GM12875 (cell line): Measurements from ENCODE around the gene SNRPE.

Experiments
- H3K4me3 ChIP-seq: one replicate; pipeline ENCODE4 v1.5.1; 2011; ENCODE audit warnings: low read depth, low read length, control low read depth
- CTCF ChIP-seq: IDR thresholded peaks from 2 replicates; pipeline ENCODE4 v1.5.1; 2011; ENCODE audit warnings: low read depth, mild to moderate bottlenecking, control low read depth, inconsistent platforms, low read length, moderate library complexity, borderline replicate concordance; ENCODE audit not compliant: insufficient read depth

The SNRPE gene

GRCh38 chr1:203861379-203862184, at the start of gene SNRPE:
SNRPE (plus strand) TSS chr1:203861599; CDS start chr1:203861660, 61 bp downstream.
- peak; percentile 89 for TF ChIP-seq CTCF
- peak within 1 kb of the TSS; percentile 75 for H3K4me3 ChIP-seq

- no peak for TF ChIP-seq CTCF
- H3K4me3 ChIP-seq, result no peak overlapping the region
These were observed 47.6 kb upstream of the SNRPE start for GRCh38 chr1:203813581-203814341.

GRCh38 chr1:203818399-203818798, 43.0 kb upstream of the SNRPE start:
- no peak for TF ChIP-seq CTCF
- H3K4me3 ChIP-seq, result no peak overlapping the region

GRCh38 chr1:203823306-203823705, 38.1 kb upstream of the SNRPE start:
- TF ChIP-seq CTCF, result no peak
- H3K4me3 ChIP-seq, result no peak overlapping the region

- no peak overlapping the region for H3K4me3 ChIP-seq
- TF ChIP-seq CTCF, result no peak
These were observed 35.2 kb upstream of the SNRPE start for GRCh38 chr1:203826175-203826574.

- TF ChIP-seq CTCF, result no peak
These were observed 33.4 kb upstream of the SNRPE start for GRCh38 chr1:203828002-203828401.

More at GRCh38 chr1:203828002-203828401, 33.4 kb upstream of the SNRPE start:
- no peak overlapping the region for H3K4me3 ChIP-seq
